Gastrocnemius medialis (tissue), 4 donors: Measurements from ENCODE around the gene GNAI1. TPM values are rescaled to one million over a fixed set of nuclear protein-coding genes. Genes with fewer than 3 reads are reported as not detected.

ENCODE experiments used
- ATAC-seq, 2 donors: fragments of 150-250 bp; one replicate each; pipeline ENCODE4 v1.9.1; 2016
- DNase-seq, 2 donors: peaks; one replicate each; pipeline ENCODE4 v3.0.0-alpha.2; 2019
- H3K27ac ChIP-seq, 4 donors: fragments of 200-600 bp; sonication (generic); 1 replicate in 1 of 4; 2 replicates in 3 of 4; pipeline ENCODE4 v1.5.1; 2016 to 2018; ENCODE audit warnings: mild to moderate bottlenecking in 2 of 4, moderate library complexity in 1 of 4
- H3K27me3 ChIP-seq, 3 donors: fragments of 200-600 bp; sonication (generic) in 2 of 3; 1 replicate in 1 of 3; 2 replicates in 2 of 3; pipeline versions ENCODE4 v1.5.1 to v1.6.0; 2016 to 2019; ENCODE audit warnings: mild to moderate bottlenecking in 1 of 3, moderate library complexity in 1 of 3
- H3K36me3 ChIP-seq, 2 donors: fragments of 200-600 bp; sonication (generic) in 1 of 2; one replicate each; pipeline ENCODE4 v1.5.1; 2017 to 2018
- H3K4me1 ChIP-seq, 2 donors: fragments of 200-600 bp; sonication (generic) in 1 of 2; one replicate each; pipeline ENCODE4 v1.5.1; 2016 to 2017; ENCODE audit warnings: mild to moderate bottlenecking in 2 of 2
- H3K4me3 ChIP-seq, 4 donors: fragments of 200-600 bp; sonication (generic) in 3 of 4; 1 replicate in 1 of 4; 2 replicates in 3 of 4; pipeline ENCODE4 v1.5.1; 2016 to 2019; ENCODE audit warnings: mild to moderate bottlenecking in 2 of 4
- H3K9me3 ChIP-seq, 3 donors: fragments of 200-600 bp; sonication (generic) in 2 of 3; 1 replicate in 1 of 3; 2 replicates in 2 of 3; pipeline ENCODE4 v1.5.1; 2016 to 2019
- POLR2A ChIP-seq, 2 donors: fragments of 450-650 bp; IDR thresholded peaks; one replicate each; pipeline ENCODE4 v1.6.1; 2017; ENCODE audit warnings: antibody characterized with exemption in 2 of 2, mild to moderate bottlenecking in 2 of 2, moderate library complexity in 2 of 2
- in situ Hi-C, 4 donors: fragments of 200-750 bp; cut with MboI; loops; one replicate each; pipeline versions ENCODE4 v1.15.0 to v1.8.0; 2017; ENCODE audit warnings: low sequenced_read_pairs in 4 of 4
- intact Hi-C: fragments of 100-400 bp; cut with DNase I; formaldehyde crosslinking; loops from one replicate; pipeline ENCODE4 v1.15.1; 2023; ENCODE audit warnings: low total_unique reads
- total RNA-seq, 4 donors: library from RNA; depleted of rRNA; stranded (reverse); fragments of >200 nt; gene quantifications; one replicate each; pipeline versions ENCODE4 v1.1.0 to v1.2.3, GENCODE V29; 2016
- TF ChIP-seq, protein P1 (sequence below), 5 experiments: fragments of 450-650 bp in 3 of 5; fragments of 200-600 bp in 2 of 5; sonication (generic) in 2 of 5; IDR thresholded peaks in 4 of 5; conservative IDR thresholded peaks in 1 of 5; 1 replicate in 4 of 5; 2 replicates in 1 of 5; pipeline ENCODE4 v1.5.1; 2016 to 2019; ENCODE audit warnings: antibody characterized with exemption in 5 of 5, mild to moderate bottlenecking in 3 of 5, moderate library complexity in 3 of 5

Gene GNAI1
- total RNA-seq, 4 donors from 2014 or later: 6.5 to 13.0 (median 8.3) TPM

DNA sequence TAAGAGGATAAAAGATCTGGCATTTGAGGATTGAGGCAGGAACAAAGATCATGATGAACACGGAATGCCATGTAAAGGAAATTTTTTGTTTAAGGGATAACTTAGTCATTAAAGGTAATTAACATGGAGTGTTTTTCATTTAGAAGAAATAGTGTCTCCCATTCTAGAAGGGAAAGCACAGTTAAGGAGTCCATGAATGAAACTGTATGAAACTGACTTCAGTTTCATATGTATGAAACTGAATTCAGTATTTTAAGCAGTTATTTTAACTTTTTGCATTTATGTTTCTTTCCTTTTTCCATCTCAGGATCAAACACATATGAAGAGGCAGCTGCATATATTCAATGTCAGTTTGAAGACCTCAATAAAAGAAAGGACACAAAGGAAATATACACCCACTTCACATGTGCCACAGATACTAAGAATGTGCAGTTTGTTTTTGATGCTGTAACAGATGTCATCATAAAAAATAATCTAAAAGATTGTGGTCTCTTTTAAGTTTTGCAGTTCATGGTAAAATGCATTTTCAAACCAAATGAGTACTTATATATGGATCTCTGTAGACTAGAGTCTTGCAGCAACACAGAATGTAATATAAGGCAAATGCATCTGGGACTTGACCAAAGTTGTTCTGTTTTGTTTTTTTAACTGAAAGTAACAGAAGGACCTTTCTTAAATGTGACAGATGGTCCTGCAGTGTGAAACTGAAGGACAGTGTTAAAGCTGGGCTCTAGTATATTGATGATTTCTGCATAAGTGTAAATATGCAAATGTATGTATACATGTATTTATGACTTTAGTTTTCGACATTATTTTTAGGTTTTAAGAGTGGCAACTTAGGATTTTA is 82.6 kb downstream of the GNAI1 start:
- in situ Hi-C loops: no loop called here
- no peak for TF ChIP-seq POLR2A (IDR thresholded peaks at IDR 0.05)
- TF ChIP-seq, protein P1, sequence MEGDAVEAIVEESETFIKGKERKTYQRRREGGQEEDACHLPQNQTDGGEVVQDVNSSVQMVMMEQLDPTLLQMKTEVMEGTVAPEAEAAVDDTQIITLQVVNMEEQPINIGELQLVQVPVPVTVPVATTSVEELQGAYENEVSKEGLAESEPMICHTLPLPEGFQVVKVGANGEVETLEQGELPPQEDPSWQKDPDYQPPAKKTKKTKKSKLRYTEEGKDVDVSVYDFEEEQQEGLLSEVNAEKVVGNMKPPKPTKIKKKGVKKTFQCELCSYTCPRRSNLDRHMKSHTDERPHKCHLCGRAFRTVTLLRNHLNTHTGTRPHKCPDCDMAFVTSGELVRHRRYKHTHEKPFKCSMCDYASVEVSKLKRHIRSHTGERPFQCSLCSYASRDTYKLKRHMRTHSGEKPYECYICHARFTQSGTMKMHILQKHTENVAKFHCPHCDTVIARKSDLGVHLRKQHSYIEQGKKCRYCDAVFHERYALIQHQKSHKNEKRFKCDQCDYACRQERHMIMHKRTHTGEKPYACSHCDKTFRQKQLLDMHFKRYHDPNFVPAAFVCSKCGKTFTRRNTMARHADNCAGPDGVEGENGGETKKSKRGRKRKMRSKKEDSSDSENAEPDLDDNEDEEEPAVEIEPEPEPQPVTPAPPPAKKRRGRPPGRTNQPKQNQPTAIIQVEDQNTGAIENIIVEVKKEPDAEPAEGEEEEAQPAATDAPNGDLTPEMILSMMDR (IDR thresholded peaks at IDR 0.05 in 4 of 5, conservative IDR thresholded peaks at IDR 0.05 in 1 of 5): no peak
- H3K9me3 ChIP-seq: no peaks in the 10 kb centered on the region
- no peaks in the 10 kb centered on the region for H3K4me1 ChIP-seq
- intact Hi-C loops: no loop called here
- H3K36me3 ChIP-seq: no peaks in the 10 kb centered on the region
- DNase-seq (no peak), ATAC-seq (no peak)
- no peaks in the 10 kb centered on the region for H3K27me3 ChIP-seq
- no peak overlapping the region for H3K27ac ChIP-seq
- no peak overlapping the region for H3K4me3 ChIP-seq

DNA sequence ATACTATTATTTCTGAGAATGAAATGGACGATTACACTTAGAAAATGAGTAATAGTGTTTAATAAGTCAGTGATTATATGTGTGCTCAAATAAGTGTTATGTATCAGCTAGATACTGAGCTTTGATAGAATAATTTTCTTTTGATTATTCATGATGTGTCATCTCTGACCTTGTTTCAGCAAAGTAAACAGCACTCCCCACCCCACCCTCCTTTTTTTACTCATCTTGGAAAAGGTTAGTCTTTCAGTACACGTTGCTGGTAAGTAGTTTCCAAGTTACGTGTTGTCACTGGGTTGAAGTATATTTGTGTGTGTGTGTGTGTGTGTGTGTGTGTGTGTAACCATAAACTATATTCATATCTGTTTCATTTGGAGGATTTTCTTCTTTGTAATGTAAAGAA is 84.1 kb downstream of the GNAI1 start:
- in situ Hi-C loops: no loop called here
- ATAC-seq: no peak

DNA sequence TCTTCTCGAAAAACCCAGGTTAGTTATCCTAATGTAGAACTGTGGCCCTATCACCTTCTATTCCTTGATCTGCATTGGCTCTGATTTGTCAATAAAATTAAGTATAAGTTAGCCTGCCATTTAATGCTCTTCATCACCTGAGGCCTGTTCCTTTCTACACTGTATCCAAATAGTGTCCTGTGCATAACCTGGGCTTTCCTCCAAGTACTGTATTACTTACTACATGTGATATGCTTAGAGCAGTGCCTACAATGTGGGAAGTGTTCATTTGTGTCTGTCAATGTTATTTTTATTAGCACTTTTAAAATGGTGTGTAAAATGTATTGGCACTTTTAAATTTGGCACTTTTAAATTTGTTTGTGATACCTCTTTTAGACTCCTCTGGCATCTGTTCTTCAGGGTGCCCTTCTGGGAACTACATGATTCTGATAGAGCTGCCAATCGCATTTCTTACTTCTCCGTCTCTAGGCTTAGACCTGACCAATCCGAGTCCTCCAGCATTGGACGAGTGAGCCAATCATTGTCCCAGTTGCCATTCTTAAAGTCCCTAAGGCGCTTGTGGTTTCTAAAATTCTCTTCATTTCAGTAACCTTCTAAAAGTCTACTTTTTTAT is 85.5 kb downstream of the GNAI1 start:
- TF ChIP-seq, protein P1 (IDR thresholded peaks at IDR 0.05 in 4 of 5, conservative IDR thresholded peaks at IDR 0.05 in 1 of 5): no peak
- no peak for TF ChIP-seq POLR2A (IDR thresholded peaks at IDR 0.05)
- no peak for DNase-seq
- no peak overlapping the region for H3K27ac ChIP-seq
- intact Hi-C loops (no loop called here), in situ Hi-C loops (no loop called here)
- no peaks in the 10 kb centered on the region for H3K9me3 ChIP-seq
- H3K4me1 ChIP-seq: no peaks in the 10 kb centered on the region
- no peaks in the 10 kb centered on the region for H3K36me3 ChIP-seq
- H3K4me3 ChIP-seq: no peak overlapping the region
- no peak for ATAC-seq
- no peaks in the 10 kb centered on the region for H3K27me3 ChIP-seq

More for the DNA sequence above, 84.1 kb downstream of the GNAI1 start:
- no peak overlapping the region for H3K27ac ChIP-seq
- H3K4me3 ChIP-seq: no peak overlapping the region
- no peaks in the 10 kb centered on the region for H3K36me3 ChIP-seq
- no peaks in the 10 kb centered on the region for H3K27me3 ChIP-seq
- TF ChIP-seq, protein P1 (IDR thresholded peaks at IDR 0.05 in 4 of 5, conservative IDR thresholded peaks at IDR 0.05 in 1 of 5): no peak
- TF ChIP-seq POLR2A (IDR thresholded peaks at IDR 0.05): no peak
- intact Hi-C loops: no loop called here
- DNase-seq: no peak
- H3K9me3 ChIP-seq: no peaks in the 10 kb centered on the region
- no peaks in the 10 kb centered on the region for H3K4me1 ChIP-seq

DNA sequence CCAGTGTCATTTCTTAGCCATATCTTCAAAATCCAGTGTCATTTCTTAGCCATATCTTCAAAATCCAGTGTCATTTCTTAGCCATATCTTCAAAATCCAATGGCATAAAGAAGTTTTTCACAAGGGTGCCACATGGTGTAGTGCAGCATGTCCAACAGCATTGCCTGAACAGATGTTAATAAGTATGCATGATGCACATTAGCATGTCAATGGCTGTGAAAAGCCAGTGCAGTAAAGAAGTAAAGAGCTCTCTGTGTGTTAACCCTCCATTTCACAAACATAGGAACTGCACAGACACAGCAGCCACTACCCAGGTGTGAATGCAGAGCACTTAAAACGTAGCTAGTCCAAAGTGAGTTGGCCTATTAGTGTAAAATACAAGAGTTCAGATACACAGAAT is 89.8 kb downstream of the GNAI1 start:
- intact Hi-C loops (no loop called here), in situ Hi-C loops (no loop called here)
- no peak for TF ChIP-seq POLR2A (IDR thresholded peaks at IDR 0.05)
- TF ChIP-seq, protein P1 (IDR thresholded peaks at IDR 0.05 in 4 of 5, conservative IDR thresholded peaks at IDR 0.05 in 1 of 5): no peak
- Histone ChIP-seq H3K27me3 (no peaks in the 10 kb centered on the region), H3K4me1 (no peaks in the 10 kb centered on the region), H3K9me3 (no peaks in the 10 kb centered on the region), H3K27ac (no peak overlapping the region), H3K36me3 (no peaks in the 10 kb centered on the region), H3K4me3 (no peak overlapping the region)
- ATAC-seq (no peak), DNase-seq (no peak)
